ENCODE measurements around the gene GALNTL6.
"Not testable (repeated sequence)": the region's sequence is repeated elsewhere in the genome, so short reads cannot be mapped to it uniquely, and the experiment has no call there.

The GALNTL6 gene

GRCh38 chr4:172751550-172751949 lies 938.3 kb downstream of the GALNTL6 start:
- DNase-seq (ENCODE audit: low spot score) = no peak

DNA sequence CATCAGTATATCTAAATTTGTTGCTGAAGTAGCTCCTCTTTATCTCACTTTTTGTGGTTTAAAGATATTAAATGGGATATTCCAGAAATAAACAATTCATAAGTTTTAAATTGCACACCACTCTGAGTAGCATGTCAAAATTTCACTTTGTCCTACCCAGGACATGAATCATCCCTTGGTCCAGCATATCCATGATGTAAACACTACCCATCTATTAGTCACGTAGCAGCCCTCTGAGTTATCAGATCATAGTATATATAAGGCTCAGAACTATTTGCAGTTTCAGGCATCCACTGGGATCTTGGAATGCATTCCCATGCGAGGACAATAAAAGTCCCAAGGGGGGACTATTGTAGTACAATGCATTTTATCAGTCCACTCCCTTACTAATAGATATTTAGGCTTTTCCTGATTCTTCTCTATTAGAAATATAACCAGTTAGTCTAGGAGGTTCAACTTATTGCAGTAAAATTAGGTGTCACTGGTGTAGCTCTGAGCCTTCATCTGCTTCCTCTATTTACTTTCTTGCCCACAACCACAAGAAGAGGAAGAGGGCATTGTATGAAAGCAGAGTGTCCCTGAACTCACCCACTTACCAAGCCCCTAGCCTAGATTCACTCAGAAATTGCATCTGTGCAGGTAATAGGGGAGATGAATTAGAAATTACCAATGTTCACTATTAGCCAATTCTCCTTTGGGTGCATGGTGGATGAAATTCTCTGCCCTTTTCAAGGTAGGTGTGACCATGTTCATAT lies 945.6 kb downstream of the GALNTL6 start:
- no peak for DNase-seq (ENCODE audit: low spot score)

DNA sequence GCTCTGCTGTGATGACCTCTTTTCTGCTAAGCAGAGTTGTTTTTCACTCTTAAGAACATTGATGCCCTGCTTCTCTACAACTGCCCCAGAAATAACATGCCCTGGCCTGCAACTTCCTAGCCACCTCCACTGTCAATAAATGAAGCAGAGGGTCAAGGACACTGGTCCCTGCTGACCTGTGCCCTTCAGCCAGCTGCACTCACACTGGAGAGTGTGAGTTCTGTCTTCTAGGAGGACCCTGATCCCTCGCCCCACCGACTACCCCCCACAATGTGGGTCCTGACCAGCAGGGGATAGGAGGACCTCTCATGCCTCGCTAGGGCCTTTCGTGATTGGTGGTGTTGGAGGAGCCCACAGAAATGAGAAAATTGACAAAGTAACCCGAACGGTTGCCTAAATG lies 947.3 kb downstream of the GALNTL6 start:
- DNase-seq (ENCODE audit: low spot score) = no peak

DNA sequence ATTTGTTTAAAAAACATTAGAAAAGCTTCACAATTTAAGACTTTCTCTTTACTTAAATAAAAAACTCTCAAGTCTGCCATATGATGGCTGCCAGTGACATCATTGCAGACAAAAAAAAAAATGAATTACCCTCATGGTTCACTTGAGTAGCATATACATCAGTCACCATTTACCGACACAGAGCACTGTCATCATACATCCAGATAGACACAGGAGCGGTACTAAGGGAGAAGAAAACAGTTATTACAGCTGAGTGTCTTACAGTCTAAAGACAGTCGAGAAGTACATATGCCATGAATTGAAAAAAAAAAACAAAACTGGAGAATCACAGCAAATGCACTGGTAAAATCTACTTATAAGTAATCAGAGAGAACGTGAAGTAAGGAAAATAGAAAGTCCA lies 949.7 kb downstream of the GALNTL6 start:
- DNase-seq (ENCODE audit: low spot score) = no peak

GRCh38 chr4:172770787-172771186 lies 957.6 kb downstream of the GALNTL6 start:
- DNase-seq (ENCODE audit: low spot score) = no peak

DNA sequence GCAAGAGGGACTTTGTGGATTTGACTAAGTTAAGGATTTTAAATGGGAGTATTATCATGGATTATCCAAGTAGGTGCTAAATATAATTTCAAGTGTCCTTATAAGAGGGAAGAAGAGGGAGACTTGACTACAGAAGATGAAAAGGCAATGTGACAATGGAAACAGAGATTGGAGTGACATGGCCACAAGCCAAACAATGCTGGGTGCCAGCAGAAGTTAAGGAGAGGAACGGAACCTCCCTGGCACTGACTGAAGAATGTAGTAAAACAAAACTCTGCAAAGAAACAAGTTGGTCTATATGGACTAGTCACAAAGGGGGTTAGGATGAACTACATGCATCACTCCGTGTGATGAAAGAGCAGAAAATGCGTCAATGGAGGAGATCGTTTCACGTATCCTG lies 959.6 kb downstream of the GALNTL6 start:
- DNase-seq (ENCODE audit: low spot score) = no peak

DNA sequence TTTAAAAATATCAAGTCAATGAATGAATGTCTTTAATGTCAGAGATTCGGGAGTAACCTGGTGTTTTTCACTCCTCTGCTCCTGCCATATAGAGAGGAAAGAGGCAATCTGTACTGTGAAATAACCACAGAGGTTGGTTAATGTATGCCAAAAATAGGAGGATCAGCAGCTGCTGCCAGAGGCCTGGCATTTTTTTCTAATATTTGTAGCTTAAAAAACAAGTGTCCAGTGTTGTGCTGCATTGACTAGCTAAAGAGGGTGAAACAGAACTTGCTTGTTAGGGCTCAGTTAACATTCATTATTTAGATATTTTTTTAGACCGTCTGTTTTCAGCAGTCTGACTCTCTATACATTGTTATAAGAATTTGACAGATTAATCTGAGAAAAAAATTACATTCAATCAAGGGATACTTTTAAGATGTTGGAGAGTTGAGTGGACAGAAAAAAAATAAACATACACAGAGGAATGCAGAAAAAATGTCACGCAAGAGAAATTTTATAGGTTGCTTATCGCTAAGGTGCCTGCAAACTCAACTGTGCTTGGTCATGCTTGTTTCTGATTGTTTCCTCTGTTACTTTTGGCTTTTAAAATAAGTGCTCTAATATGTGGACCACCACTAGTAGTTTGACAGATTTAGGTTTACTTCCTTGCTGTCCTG lies 963.1 kb downstream of the GALNTL6 start:
- no peak for DNase-seq (ENCODE audit: low spot score)

DNA sequence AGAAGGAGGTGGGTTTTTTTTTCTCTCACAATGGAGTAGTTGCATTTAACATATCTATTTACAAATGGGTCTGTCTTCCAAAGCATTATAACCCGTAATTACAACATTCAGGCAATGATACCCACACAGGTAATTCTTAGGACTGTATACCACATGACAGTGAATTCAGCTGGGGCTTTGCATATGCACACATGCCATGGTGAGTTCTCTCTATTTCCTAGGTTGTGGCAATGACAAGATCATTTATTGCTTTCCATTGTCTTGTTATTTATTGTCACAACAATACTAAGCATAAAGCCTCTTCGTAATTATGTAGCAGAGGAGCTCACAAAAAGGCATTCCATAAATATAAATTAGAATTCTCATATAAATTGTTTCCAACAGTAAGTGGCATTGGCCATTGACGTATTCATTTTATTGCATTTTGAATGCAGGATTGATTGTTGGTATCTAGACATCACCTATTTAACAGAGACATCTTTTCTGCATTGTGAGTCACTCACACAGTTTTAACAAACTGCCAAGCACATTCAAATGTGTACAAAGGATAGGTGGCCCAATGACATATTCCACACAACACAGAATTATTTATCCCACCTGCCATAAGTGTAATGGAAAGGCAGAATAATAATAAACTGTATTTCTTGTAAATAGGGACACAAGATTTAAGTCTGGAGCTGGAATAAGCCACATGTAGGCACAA lies 964.7 kb downstream of the GALNTL6 start:
- DNase-seq (ENCODE audit: low spot score) = no peak

GRCh38 chr4:172778583-172778982 lies 965.4 kb downstream of the GALNTL6 start:
- no peak for DNase-seq (ENCODE audit: low spot score)

GRCh38 chr4:172780566-172781081 lies 967.4 kb downstream of the GALNTL6 start:
- no peak for DNase-seq (ENCODE audit: low spot score)

GRCh38 chr4:172785613-172786012 lies 972.4 kb downstream of the GALNTL6 start:
- DNase-seq (ENCODE audit: low spot score) = no peak

- no peak for DNase-seq (ENCODE audit: low spot score)
These were observed 973.0 kb downstream of the GALNTL6 start for GRCh38 chr4:172786039-172786792.

DNA sequence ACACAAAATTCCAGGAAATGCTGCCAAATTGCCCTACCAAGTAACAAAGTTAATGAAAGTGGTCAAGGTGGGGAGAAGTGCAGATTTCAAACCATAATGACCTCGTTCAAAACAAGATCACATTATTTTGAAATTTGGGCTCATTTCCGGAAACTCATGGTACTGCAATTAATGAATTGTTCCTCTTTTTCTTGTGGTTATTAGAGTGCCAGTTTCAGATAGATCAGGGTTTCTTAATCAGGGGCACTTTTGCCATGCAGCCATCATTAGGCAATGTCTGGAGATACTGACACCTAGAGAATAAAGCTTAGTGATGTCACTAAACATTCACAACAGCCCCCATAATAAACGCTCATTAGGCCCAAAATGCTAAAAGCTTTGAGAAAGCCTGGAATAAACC lies 973.9 kb downstream of the GALNTL6 start:
- DNase-seq (ENCODE audit: low spot score) = no peak

DNA sequence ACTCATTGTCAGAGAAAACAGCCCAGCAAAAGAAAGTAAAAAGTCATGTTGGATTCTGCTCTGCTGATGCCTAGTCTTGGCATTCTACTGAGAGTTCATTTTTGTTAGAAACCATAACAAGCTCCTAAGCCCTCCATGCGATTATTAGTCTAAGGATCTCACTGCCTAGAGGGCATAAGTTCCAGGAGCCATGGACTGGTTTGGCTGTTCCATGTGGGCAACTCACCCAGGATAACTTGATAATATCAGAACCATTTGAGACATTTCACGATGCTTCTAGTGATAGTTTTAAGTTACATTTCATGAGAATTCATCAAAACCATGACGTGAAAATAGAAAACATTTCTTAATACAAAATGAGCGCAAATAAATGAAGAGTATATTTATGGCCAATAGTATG lies 978.6 kb downstream of the GALNTL6 start:
- DNase-seq (ENCODE audit: low spot score) = no peak

- no peak for DNase-seq (ENCODE audit: low spot score)
These were observed 980.5 kb downstream of the GALNTL6 start for GRCh38 chr4:172793565-172794306.

DNA sequence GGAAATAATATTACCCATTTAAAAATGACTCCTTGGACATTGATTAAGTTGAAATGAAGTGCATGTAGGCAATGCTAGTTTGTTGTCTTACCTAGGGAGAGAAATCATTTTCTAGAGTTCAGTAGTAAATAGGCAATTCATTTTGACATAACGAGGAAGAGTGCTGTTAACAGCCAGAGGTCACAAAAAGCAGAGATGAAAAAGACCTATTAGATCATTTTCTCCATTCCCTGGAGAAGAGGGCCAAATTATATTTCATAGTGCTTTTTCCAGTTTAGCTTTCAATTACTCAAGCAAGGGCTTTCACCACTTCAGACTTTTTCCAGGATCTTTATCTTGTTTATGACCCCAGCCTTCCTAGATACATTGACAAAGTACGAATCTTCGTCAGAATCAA lies 981.1 kb downstream of the GALNTL6 start:
- DNase-seq (ENCODE audit: low spot score) = no peak

DNA sequence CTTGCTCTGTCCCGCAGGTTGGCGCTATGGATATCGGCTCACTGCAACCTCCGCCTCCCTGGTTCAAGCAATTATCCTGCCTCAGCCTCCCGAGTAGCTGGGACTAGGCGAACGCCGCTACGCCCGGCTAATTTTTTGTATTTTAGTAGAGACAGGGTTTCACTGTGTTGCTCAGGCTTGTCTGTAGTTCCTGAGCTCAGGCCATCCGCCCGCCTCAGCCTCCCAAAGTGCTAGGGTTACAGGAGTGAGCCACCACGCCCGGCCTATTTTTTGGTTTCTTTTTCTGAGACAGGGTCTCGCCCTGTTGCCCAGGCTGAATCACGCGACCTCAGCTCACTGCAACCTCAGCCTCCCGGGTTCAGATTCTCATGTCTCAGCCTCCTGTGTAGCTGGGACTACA lies 984.1 kb downstream of the GALNTL6 start:
- DNase-seq (ENCODE audit: low spot score) = not testable (repeated sequence)

DNA sequence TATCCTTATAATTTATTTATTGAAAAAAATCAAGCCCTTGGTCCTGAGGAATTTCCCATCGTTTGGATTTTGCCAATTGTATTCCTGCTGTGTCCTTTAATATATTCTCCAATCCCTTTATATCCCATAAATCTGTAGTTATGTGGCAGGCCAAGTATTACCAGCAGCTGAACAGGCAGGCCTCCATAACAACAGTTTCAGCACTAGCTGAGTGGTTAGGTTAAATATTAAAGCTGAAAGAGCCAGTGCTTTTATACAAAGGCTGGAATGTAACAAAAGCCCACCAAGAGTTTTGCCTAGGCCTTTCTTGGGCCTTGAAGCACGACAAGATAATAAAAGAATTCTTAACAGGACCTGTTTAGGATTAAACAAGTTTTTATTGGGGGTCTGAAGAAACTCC lies 988.8 kb downstream of the GALNTL6 start:
- no peak for DNase-seq (ENCODE audit: low spot score)

GRCh38 chr4:172806841-172807240 lies 993.6 kb downstream of the GALNTL6 start:
- no peak for DNase-seq (ENCODE audit: low spot score)

DNA sequence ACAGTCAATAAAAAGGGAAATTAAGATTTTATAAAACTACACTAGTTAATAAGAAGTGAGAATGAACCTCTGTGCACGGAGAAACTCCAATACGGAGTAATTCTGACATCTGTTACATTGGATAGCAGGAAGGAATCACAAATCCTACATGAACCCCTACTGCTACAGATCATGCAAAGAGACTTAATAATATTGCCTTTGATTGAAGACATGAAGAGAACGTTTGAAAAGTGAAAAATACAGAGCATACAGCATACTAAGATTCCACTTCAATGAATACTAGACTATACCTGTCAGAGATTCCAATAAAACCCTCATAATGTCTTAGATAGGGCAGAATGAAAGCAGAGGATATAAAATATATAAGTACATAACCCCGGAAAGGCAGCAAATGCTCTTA lies 995.0 kb downstream of the GALNTL6 start:
- DNase-seq (ENCODE audit: low spot score) = no peak

- DNase-seq (ENCODE audit: low spot score) = no peak
These were observed 996.1 kb downstream of the GALNTL6 start for GRCh38 chr4:172809319-172809718.

Data from GM03348 (cell line).